Stimulated activated CD8-positive, alpha-beta memory T cell treated with anti-CD3 and anti-CD28 coated beads, Interleukin-12 subunit alpha, Interleukin-12 subunit beta, amount 100 ng/mL, for 24 hours (primary cell): Measurements from ENCODE around the gene EIF3B.
"Not testable (repeated sequence)": the region's sequence is repeated elsewhere in the genome, so short reads cannot be mapped to it uniquely, and the experiment has no call there.

Experiments used
- DNase-seq: peaks from one replicate; pipeline ENCODE4 v3.0.0-alpha.2; 2020; ENCODE audit errors: extremely low read depth

Gene EIF3B

DNA sequence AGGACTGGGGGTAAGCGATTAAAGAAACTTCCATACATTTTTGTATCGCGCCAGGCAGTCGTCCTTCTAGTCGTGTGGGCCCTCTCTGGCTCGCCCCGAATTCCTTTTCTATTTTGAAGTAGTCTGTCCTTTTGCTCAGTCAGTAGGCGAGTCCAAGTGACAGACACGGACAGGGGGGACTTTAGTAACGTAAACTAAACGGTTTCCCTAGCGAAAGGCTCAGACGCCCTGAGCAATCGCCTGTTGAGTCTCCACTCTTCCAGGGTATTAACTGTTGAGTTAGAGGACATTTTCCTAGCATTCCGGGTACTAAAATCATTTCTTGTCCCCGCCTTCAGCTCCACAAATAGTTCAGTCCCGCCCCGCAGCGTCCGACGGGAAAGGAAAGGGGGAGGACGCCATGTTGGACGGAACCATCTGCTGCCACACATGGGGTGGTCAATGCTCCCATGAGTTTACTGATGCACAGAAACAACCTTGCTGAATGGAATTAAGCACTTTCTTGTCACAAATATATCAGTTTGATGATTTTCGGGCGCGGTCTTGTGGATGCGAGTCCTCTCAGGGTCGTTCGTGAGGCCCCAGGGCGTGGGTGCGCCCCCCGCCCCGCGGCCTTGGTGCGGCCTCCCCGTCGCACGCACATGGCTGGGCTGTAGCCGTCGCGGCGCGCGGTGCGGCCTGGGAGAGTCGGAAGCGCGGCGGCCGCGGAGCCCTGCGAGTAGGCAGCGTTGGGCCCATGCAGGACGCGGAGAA lies at the start of gene EIF3B:
Gene EIF3B (plus strand): TSS at position 642 of the 753 bp plus-strand sequence. CDS start 95 bp downstream, at position 737.
- peak; percentile 64 for DNase-seq

DNA sequence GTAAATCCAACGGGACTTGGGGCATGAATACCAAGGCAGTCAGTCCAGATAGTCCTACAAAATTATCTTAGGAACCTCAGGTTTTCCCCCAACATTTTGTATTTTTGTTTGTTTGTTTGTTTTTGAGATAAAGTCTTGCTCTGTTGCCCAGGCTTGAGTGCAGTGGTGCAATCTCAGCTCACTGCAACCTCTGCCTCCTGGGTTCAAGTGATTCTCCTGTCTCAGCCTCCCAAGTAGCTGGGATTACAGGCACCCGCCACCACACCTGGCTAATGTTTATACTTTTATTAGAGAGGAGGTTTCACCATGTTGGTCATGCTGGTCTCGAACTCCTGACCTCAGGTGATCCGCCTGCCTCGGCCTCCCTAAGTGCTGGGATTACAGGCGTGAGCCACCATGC lies 49.4 kb upstream of the EIF3B start:
- not testable (repeated sequence) for DNase-seq

- no peak for DNase-seq
Measured at GRCh38 chr7:2306688-2307087, 47.9 kb upstream of the EIF3B start.

GRCh38 chr7:2307690-2308107 lies 46.9 kb upstream of the EIF3B start:
- no peak for DNase-seq

DNA sequence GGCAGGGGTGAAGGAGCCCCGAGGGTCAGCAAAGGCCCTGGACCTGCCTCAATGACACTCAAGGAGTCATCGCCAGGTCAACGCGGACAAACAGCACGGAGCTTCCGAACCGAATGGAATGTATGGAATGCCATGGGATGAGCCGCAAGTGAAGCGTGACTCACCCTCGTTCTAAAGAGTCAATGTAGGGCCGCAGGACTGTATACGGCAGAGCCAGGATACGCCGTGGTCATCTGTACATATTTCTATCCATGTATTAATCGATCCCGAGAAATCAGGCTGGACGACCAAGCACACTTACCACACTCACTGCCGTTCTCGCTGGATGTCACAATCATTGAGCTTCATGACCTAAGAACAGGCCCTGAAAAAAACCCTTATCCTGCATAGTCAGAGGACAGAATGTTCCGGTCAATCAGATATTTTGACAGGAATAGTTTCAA lies 44.7 kb upstream of the EIF3B start:
- no peak for DNase-seq

GRCh38 chr7:2312267-2312929 lies 42.2 kb upstream of the EIF3B start:
- no peak for DNase-seq

GRCh38 chr7:2313450-2314208 lies 41.0 kb upstream of the EIF3B start:
- no peak for DNase-seq

DNA sequence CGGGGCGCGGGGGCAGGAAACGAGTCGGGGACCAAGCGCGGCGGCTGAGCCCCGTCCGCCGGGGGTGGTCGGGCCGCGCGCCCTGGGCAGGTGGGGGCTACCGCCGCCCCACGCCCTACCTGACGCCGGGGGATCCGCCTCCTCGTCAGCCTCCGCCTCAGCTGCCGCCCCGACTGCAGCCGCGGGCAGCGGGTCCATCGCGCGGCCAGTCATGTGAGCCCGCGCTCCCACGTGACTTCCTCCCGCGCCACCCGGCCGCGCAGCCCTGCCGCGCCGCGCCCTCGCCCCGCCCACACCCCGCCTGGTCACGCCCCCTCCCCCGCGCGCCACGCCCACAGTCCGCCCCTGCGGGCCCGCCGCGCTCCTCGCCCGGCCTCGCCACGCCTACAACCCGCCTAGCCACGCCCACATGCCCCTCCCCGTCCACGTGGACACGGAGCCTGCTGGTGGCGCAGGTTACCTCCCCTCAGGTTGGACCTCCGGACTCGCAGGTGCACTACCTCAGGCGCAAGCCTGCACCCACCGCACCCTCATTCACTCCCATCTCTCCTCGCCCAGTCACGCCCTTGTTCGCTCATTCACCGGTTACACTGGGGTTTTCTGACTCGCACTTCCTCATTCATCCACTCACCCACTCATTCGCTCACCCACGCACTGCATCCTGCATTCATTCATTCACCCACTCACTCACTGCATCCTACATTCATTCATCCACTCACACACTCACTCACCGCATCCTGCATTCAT lies 40.2 kb upstream of the EIF3B start, which contains the start of gene SNX8:
Gene SNX8 (minus strand): TSS at position 233 of the 747 bp plus-strand sequence. CDS start 20 bp downstream, at position 213.
- DNase-seq = peak; percentile 84

- not testable (repeated sequence) for DNase-seq
Measured at GRCh38 chr7:2314956-2315530, 39.6 kb upstream of the EIF3B start.

DNA sequence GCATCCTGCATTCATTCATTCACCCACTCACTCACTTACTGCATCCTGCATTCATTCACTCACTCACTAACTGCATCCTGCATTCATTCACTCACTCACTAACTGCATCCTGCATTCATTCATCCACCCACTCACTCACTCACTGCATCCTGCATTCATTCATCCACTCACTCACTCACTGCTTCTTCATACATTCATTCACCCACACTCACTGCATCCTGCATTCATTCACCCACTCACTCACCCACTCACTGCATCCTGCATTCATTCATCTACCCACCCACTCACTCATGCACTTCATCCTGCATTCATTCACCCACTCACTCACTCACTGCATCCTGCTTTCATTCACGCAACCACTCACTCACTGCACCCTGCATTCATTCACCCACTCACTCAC lies 38.8 kb upstream of the EIF3B start:
- DNase-seq = no peak

- DNase-seq = no peak
Measured at GRCh38 chr7:2316578-2316977, 38.0 kb upstream of the EIF3B start.

DNA sequence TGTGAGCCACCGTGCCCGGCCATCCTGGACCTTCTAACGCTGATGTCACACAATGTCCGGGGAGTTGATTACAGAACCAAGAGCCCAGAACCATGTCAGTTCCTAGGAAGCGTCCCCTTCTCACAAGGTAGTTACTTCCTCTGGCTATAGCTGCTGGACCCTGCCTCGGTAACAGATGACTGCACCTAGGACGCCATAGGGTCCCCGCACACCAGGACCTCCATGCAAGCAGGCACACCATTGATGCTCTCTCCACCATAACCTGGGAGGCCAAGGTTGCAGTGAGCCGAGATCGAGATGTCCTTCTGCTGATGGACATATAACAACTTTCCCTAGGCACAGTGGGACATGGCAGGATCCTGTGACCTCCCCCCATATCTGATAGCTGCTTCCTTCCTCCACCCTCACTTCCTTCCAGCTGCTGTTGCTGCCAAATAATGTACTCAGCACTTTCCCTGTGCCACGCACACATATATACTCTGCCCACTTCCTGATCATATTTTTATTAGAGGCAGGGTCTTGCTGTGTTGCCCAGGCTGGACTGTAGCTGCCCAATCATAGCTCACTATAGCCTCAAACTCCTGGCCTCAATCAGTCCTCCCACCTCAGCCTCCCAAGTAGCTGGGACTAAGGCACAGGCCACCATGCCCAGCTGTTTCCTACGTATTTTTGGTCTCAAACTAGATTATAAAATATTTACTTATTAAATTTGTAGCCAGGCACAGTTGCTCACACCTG lies 36.9 kb upstream of the EIF3B start:
- DNase-seq = no peak

- DNase-seq = no peak
Measured at GRCh38 chr7:2321020-2321419, 33.6 kb upstream of the EIF3B start.

DNA sequence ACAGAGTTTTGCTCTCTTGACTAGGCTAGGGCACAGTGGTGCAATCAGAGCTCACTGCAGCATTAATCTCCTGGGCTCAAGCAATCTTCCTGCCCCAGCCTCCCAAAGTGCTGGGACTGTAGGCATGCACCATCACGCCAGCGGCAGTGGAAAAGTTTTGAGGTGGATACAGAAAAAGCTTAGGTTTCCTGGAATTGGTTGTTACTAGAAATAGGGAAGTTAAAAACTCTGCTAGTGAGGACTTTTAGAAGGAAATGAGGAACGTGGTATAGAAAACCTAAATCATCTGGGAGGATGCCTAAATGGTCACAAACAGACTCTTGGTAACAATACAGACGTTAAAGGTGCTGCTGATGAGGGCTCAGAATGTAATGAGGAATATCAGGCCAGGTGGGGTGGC lies 29.5 kb upstream of the EIF3B start:
- no peak for DNase-seq

DNA sequence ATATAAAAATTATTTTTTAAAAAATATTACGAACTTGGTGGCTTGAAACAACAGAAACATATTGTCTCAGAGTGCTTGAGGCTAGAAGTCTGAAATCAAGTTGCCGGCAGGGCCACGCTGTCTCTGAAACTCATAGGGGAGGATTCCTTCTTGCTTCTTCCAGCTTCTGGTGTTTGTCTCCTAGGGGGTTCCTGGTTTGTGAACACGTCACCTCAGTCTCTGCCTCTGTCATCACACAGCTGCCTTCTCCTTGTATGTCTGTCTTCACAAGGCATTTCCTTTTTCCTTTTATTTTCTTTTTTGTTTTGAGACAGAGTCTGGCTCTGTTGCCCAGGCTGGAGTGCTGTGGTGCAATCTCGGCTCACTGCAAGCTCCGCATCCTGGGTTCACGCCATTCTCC lies 27.7 kb upstream of the EIF3B start:
- no peak for DNase-seq

- DNase-seq = no peak
Measured at GRCh38 chr7:2330493-2330892, 24.1 kb upstream of the EIF3B start.

- no peak for DNase-seq
Measured at GRCh38 chr7:2331707-2332106, 22.9 kb upstream of the EIF3B start.

GRCh38 chr7:2332606-2333231 lies 21.9 kb upstream of the EIF3B start:
- DNase-seq = not testable (repeated sequence)

GRCh38 chr7:2336626-2337299 lies 17.9 kb upstream of the EIF3B start:
- DNase-seq = no peak
